Hepatocyte (in vitro differentiated cells): ENCODE results near the gene MSX2. TPM values are rescaled to one million over a fixed set of nuclear protein-coding genes. Genes with fewer than 3 reads are reported as not detected.

Experiments
- DNase-seq: peaks from one replicate; pipeline ENCODE4 v3.0.0-alpha.2; 2016; ENCODE audit warnings: low spot score
- H2AFZ ChIP-seq: fragments of 200-600 bp; sonication (generic); 2 replicates; pipeline ENCODE4 v1.6.0; 2016; ENCODE audit warnings: antibody characterized with exemption, mild to moderate bottlenecking
- H3K27ac ChIP-seq: fragments of 200-600 bp; sonication (generic); 2 replicates; pipeline ENCODE4 v1.5.1; 2016; ENCODE audit warnings: mild to moderate bottlenecking
- H3K27me3 ChIP-seq: fragments of 200-600 bp; sonication (generic); 2 replicates; pipeline ENCODE4 v1.6.1; 2016
- H3K36me3 ChIP-seq: fragments of 200-600 bp; sonication (generic); replicated peaks from 2 replicates; pipeline ENCODE4 v1.5.1; 2016; ENCODE audit warnings: low read depth; ENCODE audit not compliant: insufficient read depth
- H3K4me1 ChIP-seq: fragments of 200-600 bp; sonication (generic); 2 replicates; pipeline ENCODE4 v1.5.1; 2016; ENCODE audit warnings: mild to moderate bottlenecking, moderate library complexity; ENCODE audit not compliant: insufficient read depth
- H3K4me2 ChIP-seq: fragments of 200-600 bp; sonication (generic); 2 replicates; pipeline ENCODE4 v1.6.0; 2016
- H3K4me3 ChIP-seq: fragments of 200-600 bp; sonication (generic); 2 replicates; pipeline ENCODE4 v1.5.1; 2016; ENCODE audit warnings: mild to moderate bottlenecking
- H3K79me2 ChIP-seq: fragments of 200-600 bp; sonication (generic); 2 replicates; pipeline ENCODE4 v1.6.0; 2017; ENCODE audit warnings: mild to moderate bottlenecking
- H3K9me2 ChIP-seq: fragments of 200-600 bp; sonication (generic); replicated peaks from 2 replicates; pipeline ENCODE4 v1.6.0; 2017; ENCODE audit warnings: mild to moderate bottlenecking; ENCODE audit not compliant: insufficient read depth
- H3K9me3 ChIP-seq: fragments of 200-600 bp; sonication (generic); 2 replicates; pipeline ENCODE4 v1.5.1; 2016; ENCODE audit warnings: low read depth, mild to moderate bottlenecking
- H4K20me1 ChIP-seq: fragments of 200-600 bp; sonication (generic); 2 replicates; pipeline ENCODE4 v1.6.0; 2016; ENCODE audit warnings: mild to moderate bottlenecking; ENCODE audit not compliant: insufficient read depth, poor library complexity, severe bottlenecking
- EZH2 ChIP-seq: fragments of 200-600 bp; sonication (generic); IDR thresholded peaks from 2 replicates; pipeline ENCODE4 v1.6.1; 2016; ENCODE audit warnings: antibody characterized with exemption, mild to moderate bottlenecking, borderline replicate concordance
- EZH2phosphoT487 ChIP-seq: fragments of 200-600 bp; sonication (generic); IDR thresholded peaks from one replicate; pipeline ENCODE4 v1.6.1; 2018; ENCODE audit warnings: antibody characterized with exemption, mild to moderate bottlenecking, low read depth, moderate library complexity; ENCODE audit not compliant: unreplicated experiment, severe bottlenecking
- WGBS: methylation state at CpG from one replicate; pipeline ENCODE4 v1.1.6; 2016; ENCODE audit warnings: low lambda C conversion rate; ENCODE audit errors: missing lambda C conversion rate; 5-methylcytosine and 5-hydroxymethylcytosine counted together
- polyA plus RNA-seq: library from polyadenylated mRNA; unstranded; fragments of >200 nt; fragmentation: Nextera tagmentation; extraction: Ambion mirVana; gene quantifications from 2 replicates; pipeline ENCODE4 v1.2.1, GENCODE V29; 2016
- total RNA-seq: library from RNA; depleted of rRNA; stranded (reverse); fragments of >200 nt; gene quantifications from 2 replicates; pipeline ENCODE4 v1.2.3, GENCODE V29; 2014
- TF ChIP-seq, protein P1 (sequence below): fragments of 200-600 bp; sonication (generic); IDR thresholded peaks from 2 replicates; pipeline ENCODE4 v1.5.1; 2016; ENCODE audit warnings: antibody characterized with exemption, mild to moderate bottlenecking; ENCODE audit not compliant: poor library complexity

Gene MSX2
- total and polyA plus RNA-seq, 2 experiments from 2014 or later = 20.7 to 28.4 TPM

DNA sequence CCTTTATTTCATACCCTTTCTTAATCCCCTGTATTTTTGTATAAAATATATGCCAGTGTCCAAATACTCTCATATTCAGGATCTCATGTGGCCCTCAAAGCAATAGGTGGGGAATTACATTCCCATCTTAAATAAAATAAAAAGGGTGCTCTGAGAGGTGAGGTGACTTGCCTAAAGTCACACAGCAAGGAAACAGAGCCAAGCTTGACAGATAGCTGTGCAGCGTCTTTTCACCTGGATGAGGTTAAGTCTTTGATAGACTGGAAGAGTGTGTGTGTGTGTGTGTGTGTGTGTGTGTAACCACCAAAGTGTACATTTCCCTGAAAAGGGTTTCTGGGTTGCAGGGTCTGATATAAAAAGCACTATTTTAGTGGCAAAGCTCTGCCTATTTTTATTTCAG is 12.4 kb downstream of the MSX2 start:
- H3K4me2 ChIP-seq = no peak overlapping the region
- peaks cover 22% of the 10 kb centered on the region for H3K4me1 ChIP-seq
- H3K27me3 ChIP-seq = peaks cover 5% of the 10 kb centered on the region
- peak overlapping the region; percentile 37 for H3K27ac ChIP-seq
- H3K4me3 ChIP-seq = no peak overlapping the region
- no peak overlapping the region for H2AFZ ChIP-seq
- peaks cover 3% of the 10 kb centered on the region for H3K79me2 ChIP-seq
- no peaks in the 10 kb centered on the region for H3K36me3 ChIP-seq
- no peaks in the 10 kb centered on the region for H4K20me1 ChIP-seq
- DNase-seq = no peak
- no peaks in the 10 kb centered on the region for H3K9me2 ChIP-seq
- WGBS = 79% methylated on average over 1 of the region's 1 CpG
- TF ChIP-seq EZH2phosphoT487 (no peak), EZH2 (no peak)
- TF ChIP-seq, protein P1, sequence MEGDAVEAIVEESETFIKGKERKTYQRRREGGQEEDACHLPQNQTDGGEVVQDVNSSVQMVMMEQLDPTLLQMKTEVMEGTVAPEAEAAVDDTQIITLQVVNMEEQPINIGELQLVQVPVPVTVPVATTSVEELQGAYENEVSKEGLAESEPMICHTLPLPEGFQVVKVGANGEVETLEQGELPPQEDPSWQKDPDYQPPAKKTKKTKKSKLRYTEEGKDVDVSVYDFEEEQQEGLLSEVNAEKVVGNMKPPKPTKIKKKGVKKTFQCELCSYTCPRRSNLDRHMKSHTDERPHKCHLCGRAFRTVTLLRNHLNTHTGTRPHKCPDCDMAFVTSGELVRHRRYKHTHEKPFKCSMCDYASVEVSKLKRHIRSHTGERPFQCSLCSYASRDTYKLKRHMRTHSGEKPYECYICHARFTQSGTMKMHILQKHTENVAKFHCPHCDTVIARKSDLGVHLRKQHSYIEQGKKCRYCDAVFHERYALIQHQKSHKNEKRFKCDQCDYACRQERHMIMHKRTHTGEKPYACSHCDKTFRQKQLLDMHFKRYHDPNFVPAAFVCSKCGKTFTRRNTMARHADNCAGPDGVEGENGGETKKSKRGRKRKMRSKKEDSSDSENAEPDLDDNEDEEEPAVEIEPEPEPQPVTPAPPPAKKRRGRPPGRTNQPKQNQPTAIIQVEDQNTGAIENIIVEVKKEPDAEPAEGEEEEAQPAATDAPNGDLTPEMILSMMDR = no peak
- H3K9me3 ChIP-seq = no peaks in the 10 kb centered on the region

DNA sequence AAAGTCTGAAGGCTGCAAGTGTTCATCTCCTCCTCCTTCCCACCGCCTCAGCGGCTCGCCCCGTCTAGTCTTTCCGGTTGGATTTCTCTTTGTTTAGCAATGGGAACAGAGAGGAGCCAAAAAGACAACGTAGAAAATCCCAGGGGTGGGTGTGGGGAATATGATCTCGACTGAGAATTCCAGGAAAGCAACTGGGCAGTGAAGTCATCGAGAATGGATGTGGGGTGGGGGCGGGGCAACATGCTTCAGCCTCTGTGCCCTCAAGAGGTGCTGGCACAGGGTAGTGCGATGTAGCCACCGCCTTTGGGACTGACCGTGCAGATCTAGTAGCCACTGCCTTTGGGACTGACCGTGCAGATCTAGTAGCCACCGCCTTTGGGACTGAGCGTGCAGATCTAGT is 12.9 kb downstream of the MSX2 start:
- no peak for TF ChIP-seq EZH2
- Histone ChIP-seq H3K4me3 (no peak overlapping the region), H3K79me2 (no peaks in the 10 kb centered on the region), H4K20me1 (no peaks in the 10 kb centered on the region), H3K27me3 (peaks cover 5% of the 10 kb centered on the region), H2AFZ (no peak overlapping the region), H3K4me2 (no peak overlapping the region), H3K9me3 (no peaks in the 10 kb centered on the region), H3K4me1 (peaks cover 17% of the 10 kb centered on the region), H3K36me3 (no peaks in the 10 kb centered on the region), H3K9me2 (no peaks in the 10 kb centered on the region), H3K27ac (no peak overlapping the region)
- no peak for DNase-seq
- 49% methylated on average over 13 of the region's 15 CpGs for WGBS

DNA sequence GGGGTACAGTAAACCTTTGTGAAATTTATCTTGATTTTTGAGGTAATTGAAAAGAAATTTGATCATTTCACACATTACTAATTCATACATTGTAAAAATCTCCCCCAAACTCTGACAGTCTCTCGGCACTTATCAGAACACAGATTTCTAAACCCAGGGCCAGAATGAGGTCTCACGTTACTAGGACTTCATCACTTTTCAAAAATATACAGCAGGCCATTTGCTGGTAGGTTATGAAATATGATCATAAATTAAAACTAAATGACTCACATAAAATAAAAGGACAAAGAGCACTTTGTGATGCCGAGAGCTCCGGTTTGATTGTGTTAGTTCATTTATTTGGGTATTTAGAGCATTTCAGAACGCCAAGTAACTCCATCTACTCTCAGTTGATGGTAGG is 17.0 kb downstream of the MSX2 start:
- H3K4me1 ChIP-seq = no peaks in the 10 kb centered on the region
- 69% methylated on average over 5 of the region's 5 CpGs for WGBS
- H3K36me3 ChIP-seq = no peaks in the 10 kb centered on the region
- H4K20me1 ChIP-seq = no peaks in the 10 kb centered on the region
- no peak overlapping the region for H3K4me2 ChIP-seq
- H3K4me3 ChIP-seq = no peak overlapping the region
- no peak overlapping the region for H2AFZ ChIP-seq
- no peak for DNase-seq
- no peaks in the 10 kb centered on the region for H3K9me2 ChIP-seq
- no peaks in the 10 kb centered on the region for H3K27me3 ChIP-seq
- H3K9me3 ChIP-seq = no peaks in the 10 kb centered on the region
- TF ChIP-seq, protein P1 = no peak
- TF ChIP-seq EZH2phosphoT487 (no peak), EZH2 (no peak)
- no peak overlapping the region for H3K27ac ChIP-seq
- no peaks in the 10 kb centered on the region for H3K79me2 ChIP-seq

DNA sequence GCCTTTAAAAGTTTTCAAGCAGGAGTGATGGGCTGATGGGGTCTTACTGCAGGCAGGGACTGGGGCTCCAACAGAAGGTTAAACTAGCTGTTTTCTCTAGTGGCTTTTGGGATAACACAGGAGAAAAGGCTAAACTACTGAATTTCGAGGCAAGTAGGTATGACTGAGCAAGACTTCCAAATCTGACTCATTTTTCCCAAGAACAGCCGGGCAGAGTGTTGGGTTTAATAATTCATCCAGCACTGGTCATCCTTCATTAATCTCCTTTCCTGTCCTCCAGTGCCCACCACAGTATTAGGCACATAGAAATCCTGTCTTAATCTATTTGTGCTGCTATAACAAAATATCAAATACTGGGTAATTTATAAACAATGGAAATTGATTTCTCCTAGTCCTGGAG is 20.5 kb downstream of the MSX2 start:
- Histone ChIP-seq H3K27ac (no peak overlapping the region), H3K4me3 (no peak overlapping the region), H3K9me2 (no peaks in the 10 kb centered on the region), H3K79me2 (no peaks in the 10 kb centered on the region), H3K4me1 (no peaks in the 10 kb centered on the region), H3K36me3 (no peaks in the 10 kb centered on the region), H2AFZ (no peak overlapping the region), H3K27me3 (no peaks in the 10 kb centered on the region), H3K4me2 (no peak overlapping the region), H4K20me1 (no peaks in the 10 kb centered on the region), H3K9me3 (no peaks in the 10 kb centered on the region)
- TF ChIP-seq, protein P1 = no peak
- no peak for TF ChIP-seq EZH2phosphoT487
- TF ChIP-seq EZH2 = no peak
- no peak for DNase-seq
- 88% methylated on average over 2 of the region's 2 CpGs for WGBS
